Fibroblast of skin of right biceps (primary cell): ENCODE data around the gene TBL1X.

Experiments
- DNase-seq: peaks from one replicate; pipeline ENCODE4 v3.0.0-alpha.2; 2013

Gene TBL1X

GRCh38 chrX:9635803-9636202 is 170.9 kb downstream of the TBL1X start:
- peak; percentile 6 for DNase-seq

DNA sequence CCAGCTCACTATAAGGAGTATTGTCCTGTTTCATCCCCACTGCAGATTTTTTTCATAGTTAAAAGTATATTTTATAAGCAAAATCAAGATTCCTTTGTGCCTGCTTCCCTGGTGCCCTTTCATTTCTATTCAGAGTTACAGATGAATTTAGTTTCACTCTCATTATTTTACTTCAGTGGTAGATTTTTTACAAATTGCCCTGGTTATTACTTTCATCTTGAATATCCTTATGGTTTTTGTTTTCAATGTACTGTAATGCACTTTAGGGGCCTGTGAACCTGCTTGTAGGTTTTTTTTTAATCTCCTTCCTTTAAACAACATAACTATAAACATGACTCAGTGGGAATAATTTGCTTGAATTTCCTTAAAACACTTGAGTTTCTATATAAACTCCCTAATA is 174.0 kb downstream of the TBL1X start:
- no peak for DNase-seq

GRCh38 chrX:9642270-9642995 is 177.6 kb downstream of the TBL1X start:
- DNase-seq: no peak

DNA sequence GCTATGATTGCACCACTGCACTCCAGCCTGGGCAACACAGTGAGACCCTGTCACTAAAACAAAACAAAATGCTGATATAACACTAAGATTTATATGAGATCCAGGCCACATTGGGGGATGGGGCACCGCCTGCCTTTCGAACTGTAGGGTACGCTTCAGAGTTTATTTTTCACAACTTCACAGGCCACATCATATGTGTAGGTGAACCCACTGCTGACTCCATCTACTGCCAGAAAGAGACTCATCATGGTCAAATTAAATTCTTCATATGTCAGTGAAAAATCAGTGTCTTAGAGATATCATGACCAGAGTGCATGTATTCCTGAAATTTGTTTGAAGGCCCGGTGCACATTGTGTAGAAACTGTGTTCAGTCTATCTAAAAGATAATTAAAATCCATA is 178.9 kb downstream of the TBL1X start:
- DNase-seq: no peak

GRCh38 chrX:9644335-9644734 is 179.5 kb downstream of the TBL1X start:
- DNase-seq: no peak

DNA sequence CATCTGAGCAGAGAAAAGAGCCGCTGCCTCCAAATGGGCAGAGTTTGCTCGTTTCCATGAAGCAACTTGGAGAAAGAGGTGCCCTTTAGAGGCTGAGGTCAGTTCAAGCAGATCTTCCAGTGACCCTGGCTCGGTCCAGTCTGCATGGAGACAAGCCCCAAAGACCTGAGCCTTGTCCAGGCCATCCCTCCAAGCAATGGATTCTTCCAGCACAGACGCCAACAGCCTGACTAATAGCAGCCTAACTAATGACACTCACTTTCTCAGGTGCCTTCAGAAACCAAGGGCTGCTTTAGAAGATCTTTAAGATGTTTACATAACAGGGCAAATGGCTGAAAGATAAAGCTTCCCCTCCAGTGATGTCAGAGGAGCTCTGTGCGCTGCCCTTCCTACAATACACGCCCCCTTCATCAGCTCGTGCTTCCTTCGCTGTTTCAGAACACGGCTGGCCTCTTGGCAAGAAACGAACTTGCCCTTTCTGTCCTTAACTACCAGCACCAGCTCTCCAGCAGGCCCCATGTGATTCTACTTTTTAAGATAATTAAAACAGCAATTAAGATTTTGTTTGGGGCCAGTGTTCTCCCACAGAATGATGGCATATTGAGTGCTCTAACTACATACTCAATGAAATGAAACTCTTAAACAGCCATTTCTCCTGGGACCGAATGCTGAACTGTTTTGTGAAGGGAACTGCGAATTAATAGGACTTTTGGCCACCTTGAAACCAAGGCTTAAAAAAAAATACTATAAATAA is 181.8 kb downstream of the TBL1X start:
- DNase-seq: no peak

DNA sequence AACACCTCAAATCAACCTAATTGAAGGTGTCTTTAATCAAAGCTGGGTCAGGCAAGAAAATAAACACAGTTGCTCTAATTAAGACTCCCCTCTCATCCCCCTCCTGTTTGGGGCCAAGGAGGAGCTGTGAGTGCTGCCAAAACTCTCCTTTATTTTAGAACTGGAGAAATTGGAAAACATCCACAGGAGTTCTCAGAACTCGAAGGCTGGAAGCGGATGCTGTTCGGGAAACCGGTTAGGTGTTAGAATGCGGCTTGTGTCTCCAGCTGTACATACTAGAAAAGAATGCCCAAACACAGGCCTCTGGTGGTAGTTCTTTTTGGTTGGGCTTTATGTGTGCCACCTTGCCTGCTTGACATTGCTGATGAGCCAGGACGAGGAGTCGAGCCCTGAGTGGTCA is 182.6 kb downstream of the TBL1X start:
- no peak for DNase-seq

DNA sequence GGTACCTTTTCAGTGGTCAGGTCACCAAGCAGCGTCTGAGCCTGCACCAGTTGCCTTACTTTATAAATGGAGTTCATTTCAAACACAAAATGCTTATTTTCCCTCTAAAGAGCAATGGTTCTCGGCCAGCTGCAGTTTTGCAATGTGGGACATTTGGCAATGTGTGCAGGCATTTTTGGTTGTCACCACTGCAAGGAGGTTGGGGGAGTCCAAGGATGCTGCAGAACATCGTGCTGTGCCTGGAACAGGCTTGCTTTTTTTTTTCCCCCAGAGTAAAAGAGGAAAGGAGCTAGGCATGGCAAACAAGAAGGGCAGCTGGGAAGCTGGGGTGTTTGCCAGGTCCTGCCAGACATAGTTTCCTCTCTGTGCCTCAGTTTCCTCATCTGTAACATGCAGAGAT is 185.2 kb downstream of the TBL1X start:
- DNase-seq: no peak

- no peak for DNase-seq
Measured at GRCh38 chrX:9651737-9652136, 186.9 kb downstream of the TBL1X start.

- no peak for DNase-seq
Measured at GRCh38 chrX:9654929-9655328, 190.1 kb downstream of the TBL1X start.

GRCh38 chrX:9656277-9656676 is 191.4 kb downstream of the TBL1X start:
- no peak for DNase-seq

DNA sequence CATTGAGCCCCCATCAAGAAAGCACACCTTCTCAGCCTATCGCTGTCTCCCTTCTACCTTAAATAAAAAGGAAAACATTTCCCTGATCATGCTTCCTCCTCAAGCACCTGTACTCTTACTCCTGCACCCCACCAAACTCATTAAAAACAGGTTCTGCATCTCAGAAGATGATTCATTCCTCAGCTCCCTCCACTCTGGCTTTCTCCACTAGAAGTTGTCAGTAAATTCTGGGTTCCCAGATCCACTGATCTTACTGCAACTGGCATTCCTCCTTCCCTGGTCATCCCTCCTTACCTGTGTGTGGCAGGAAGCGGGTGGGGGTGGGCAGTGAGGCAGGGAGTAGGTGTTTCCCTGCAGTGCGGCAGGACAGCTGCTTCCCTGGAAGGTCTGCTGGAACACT is 192.0 kb downstream of the TBL1X start:
- no peak for DNase-seq

GRCh38 chrX:9657590-9658256 is 192.9 kb downstream of the TBL1X start:
- no peak for DNase-seq

DNA sequence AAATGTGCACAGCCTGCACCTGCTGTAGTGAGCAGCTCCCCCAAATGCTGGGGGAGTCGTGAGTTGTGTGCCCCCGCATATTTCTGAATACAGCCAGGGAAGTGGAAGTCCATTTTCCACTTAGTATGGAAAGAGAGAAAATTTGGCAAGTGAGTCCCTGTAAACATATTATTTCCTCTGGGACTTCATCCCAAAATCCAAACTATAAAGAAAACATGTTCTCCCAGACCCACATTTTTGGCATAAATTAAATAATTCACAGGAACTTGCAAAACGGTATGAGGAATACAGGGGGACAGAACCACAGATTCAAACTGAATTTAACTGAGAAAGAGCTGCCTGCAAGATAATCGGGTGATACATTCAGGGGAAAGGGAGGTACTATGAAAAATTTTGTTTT is 193.6 kb downstream of the TBL1X start:
- no peak for DNase-seq

DNA sequence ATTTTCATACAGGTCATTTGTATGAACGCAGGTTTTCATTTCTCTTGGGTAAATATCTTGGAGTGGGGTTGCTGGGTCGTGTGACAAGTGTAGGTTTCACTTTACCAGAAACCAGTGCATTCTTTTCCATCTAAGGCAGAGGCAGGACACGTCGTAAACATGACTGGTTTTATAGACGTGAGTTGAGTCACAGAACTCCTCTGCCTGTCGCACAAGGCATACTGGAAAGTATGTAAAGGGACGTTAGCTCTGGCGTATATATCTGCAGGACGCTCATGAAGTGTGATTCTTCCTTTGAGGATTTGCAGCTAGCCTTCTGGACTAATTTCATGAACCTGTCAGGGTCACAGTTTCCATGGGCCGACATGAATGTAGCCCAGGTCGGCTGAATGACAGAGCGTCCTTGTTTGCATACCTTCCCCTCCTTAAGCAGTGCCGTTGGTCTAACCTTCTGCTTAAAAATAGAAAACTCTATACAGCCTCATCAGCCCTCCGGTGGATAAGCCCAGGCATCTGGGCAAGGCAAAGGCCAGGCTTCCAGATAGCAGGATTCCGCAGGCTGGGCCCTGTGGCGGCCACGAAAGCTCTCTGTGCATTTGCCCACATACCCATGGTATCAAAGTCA is 194.8 kb downstream of the TBL1X start:
- peak; percentile 11 for DNase-seq

DNA sequence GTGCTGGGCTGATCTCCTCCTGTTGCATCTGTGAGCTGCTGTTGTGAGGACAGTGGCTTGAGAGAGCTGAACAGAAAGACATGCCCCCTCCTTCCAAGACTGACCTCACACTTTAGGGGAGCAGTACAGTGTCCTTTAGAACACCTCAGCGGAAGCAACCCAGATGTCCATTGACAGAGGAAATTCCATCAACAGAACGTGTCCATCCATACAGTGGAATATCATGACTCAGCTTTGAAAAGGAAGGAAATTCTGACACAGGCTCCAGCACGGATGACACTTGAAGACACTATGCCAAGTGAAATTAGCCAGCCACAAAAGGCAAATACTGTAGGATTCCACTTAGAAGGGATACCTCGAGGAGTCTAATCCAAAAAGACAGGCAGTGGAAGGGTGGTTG is 197.3 kb downstream of the TBL1X start:
- DNase-seq: peak; percentile 77

GRCh38 chrX:9663216-9663615 is 198.4 kb downstream of the TBL1X start:
- no peak for DNase-seq

- no peak for DNase-seq
Measured at GRCh38 chrX:9664224-9664623, 199.4 kb downstream of the TBL1X start.

- peak; percentile 14 for DNase-seq
Measured at GRCh38 chrX:9665113-9665512, 200.3 kb downstream of the TBL1X start.

- peak; percentile 67 for DNase-seq
Measured at GRCh38 chrX:9668537-9668936, 203.7 kb downstream of the TBL1X start.

DNA sequence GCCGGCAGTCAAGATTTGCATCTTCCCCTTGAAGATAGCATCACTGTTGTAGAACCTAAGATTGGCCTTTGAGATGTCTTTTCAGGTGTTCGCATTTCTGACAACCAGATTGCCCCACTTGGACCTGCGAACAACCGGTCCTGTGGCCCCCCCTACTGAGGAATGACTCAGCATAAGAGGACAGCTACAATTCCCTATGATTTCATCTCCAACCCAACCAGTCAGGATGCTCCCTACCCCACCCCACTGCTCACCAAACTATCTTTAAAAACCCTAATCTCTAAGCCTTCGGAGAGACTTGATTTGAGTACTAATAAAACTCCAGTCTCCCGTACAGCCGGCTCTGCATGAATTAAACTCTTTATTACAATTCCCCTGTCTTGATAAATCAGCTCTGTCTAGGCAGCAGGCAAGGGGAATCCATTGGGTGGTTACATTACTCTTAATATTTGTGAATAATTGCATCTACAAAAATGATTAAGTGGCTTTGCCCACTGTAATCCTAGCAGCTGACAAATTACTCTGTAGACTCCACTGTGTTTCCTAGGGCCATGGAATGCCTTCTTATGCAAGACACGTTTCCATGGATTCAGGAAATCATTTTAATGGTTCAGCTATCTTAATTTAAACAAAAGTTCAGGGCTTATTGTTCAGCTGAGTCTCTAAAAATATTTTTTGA is 205.4 kb downstream of the TBL1X start:
- peak; percentile 25 for DNase-seq

DNA sequence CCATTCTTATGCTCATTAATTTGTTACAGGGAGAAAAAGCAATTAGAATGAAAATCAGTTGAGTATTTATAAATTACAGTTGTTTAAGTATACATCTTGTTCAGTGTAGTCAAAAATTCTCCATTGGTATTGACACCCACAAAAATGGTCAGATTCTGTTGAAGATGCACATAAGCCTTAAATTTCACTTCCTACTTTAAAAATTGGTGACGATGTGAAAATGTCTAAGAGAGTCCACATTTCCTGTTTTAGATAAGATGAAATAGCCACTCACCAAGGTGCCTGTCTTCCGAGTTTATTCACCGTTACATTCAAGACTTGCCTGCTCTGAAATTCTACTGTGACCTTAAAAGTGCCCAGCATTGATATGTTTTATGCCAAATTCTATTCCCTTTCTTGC is 207.1 kb downstream of the TBL1X start:
- DNase-seq: no peak

GRCh38 chrX:9676306-9676705 is 211.4 kb downstream of the TBL1X start:
- peak; percentile 49 for DNase-seq
